DOHH2 (cell line): ENCODE results near the gene SLC16A3.
A peak's percentile ranks its signal among the peaks of the same experiment; 100 is the strongest.

Experiments
- H3F3A ChIP-seq: fragments of 200-600 bp; sonication (generic), shearing (Covaris generic); 2 replicates; pipeline ENCODE4 v1.6.0; 2016; ENCODE audit warnings: antibody characterized with exemption, mild to moderate bottlenecking; ENCODE audit not compliant: control insufficient read depth, insufficient read depth
- H3K27ac ChIP-seq: fragments of 200-600 bp; sonication (generic); 2 replicates; pipeline ENCODE4 v1.5.1; 2014; ENCODE audit warnings: low read depth, mild to moderate bottlenecking, low read length, moderate library complexity
- H3K27me3 ChIP-seq: fragments of 200-600 bp; sonication (generic); 2 replicates; pipeline ENCODE4 v1.6.1; 2014; ENCODE audit warnings: mild to moderate bottlenecking, low read length, mixed read lengths; ENCODE audit not compliant: control insufficient read depth
- H3K36me3 ChIP-seq: fragments of 200-600 bp; sonication (generic); 2 replicates; pipeline ENCODE4 v1.6.1; 2014; ENCODE audit warnings: mild to moderate bottlenecking, low read length, moderate library complexity, mixed read lengths; ENCODE audit not compliant: control insufficient read depth
- H3K4me1 ChIP-seq: fragments of 200-600 bp; sonication (generic); 2 replicates; pipeline ENCODE4 v1.6.1; 2014; ENCODE audit warnings: mild to moderate bottlenecking, low read length, mixed read lengths; ENCODE audit not compliant: control insufficient read depth
- H3K4me2 ChIP-seq: fragments of 200-600 bp; sonication (generic); 2 replicates; pipeline ENCODE4 v1.6.0; 2014; ENCODE audit warnings: mild to moderate bottlenecking, low read length, moderate library complexity
- H3K4me3 ChIP-seq: fragments of 200-600 bp; sonication (generic); 2 replicates; pipeline ENCODE4 v1.5.1; 2014; ENCODE audit warnings: mild to moderate bottlenecking, low read length, mixed read lengths
- H3K79me2 ChIP-seq: fragments of 200-600 bp; sonication (generic); 2 replicates; pipeline ENCODE4 v1.6.1; 2014; ENCODE audit warnings: mild to moderate bottlenecking, low read length, mixed read lengths; ENCODE audit not compliant: control insufficient read depth
- H3K9me2 ChIP-seq: fragments of 200-600 bp; sonication (generic); replicated peaks from 2 replicates; pipeline ENCODE4 v1.6.1; 2014; ENCODE audit warnings: mild to moderate bottlenecking, low read length, mixed read lengths; ENCODE audit not compliant: control insufficient read depth
- H3K9me3 ChIP-seq: fragments of 200-600 bp; sonication (generic); 2 replicates; pipeline ENCODE4 v1.6.1; 2014; ENCODE audit warnings: antibody characterized with exemption, low read length, mixed read lengths; ENCODE audit not compliant: control insufficient read depth, insufficient read depth
- H4K20me1 ChIP-seq: fragments of 200-600 bp; sonication (generic); 2 replicates; pipeline ENCODE4 v1.6.0; 2014; ENCODE audit warnings: low read depth, mild to moderate bottlenecking, antibody characterized with exemption, low read length, moderate library complexity; ENCODE audit not compliant: control insufficient read depth, insufficient read depth
- EZH2phosphoT487 ChIP-seq: fragments of 200-600 bp; sonication (generic); IDR thresholded peaks from 2 replicates; pipeline ENCODE4 v1.6.1; 2017; ENCODE audit warnings: borderline replicate concordance, mild to moderate bottlenecking, antibody characterized with exemption, low read length, moderate library complexity, mixed read lengths
- TF ChIP-seq, protein P1 (sequence below): fragments of 200-600 bp; sonication (generic); IDR thresholded peaks from one replicate; pipeline ENCODE4 v1.5.1; 2014; ENCODE audit warnings: antibody characterized with exemption, mild to moderate bottlenecking, low read depth, low read length; ENCODE audit not compliant: poor library complexity, severe bottlenecking

Gene SLC16A3

DNA sequence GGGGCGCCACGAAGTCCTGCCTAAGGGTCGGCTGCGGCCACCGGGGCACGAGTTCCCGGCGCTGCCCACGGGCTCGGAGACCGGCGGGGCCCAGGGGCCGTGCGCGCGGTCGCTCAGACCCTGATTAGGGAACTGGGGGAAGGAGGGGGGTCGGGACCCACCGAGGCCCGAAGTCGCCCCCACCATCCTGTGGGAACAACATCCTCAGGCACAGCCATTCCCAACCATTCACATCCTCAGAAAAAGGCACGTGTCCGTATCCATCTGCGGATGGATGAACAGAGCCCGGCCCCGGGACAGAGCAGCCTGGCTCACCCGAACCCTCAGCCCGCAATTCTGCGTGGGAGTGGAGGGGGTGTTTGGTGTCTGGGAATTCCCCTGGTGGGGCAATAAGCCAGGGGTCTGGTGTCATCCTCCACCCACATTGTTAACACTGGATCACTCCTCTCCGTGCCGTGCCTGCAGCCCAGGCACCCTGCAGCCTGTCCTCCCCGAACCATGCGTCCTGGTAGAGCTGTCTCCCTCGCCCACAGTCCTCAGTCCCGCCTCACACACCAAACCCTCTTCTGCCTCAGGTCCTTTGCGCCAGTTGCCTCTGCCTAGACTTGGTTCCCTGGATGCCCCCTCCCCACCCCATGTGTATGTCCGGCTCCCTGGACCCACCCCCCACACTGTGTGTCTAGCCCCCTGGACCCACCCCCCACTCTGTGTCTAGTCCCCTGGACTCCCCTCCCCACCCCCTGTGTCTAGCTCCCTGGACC is 15.4 kb upstream of the SLC16A3 start:
- Histone ChIP-seq H3K4me1 (peaks cover 31% of the 10 kb centered on the region), H3K36me3 (no peaks in the 10 kb centered on the region), H3K9me3 (no peaks in the 10 kb centered on the region), H3K79me2 (peaks cover 12% of the 10 kb centered on the region), H3K4me3 (peak overlapping the region; percentile 94), H3K27ac (no peak overlapping the region), H3F3A (no peaks in the 10 kb centered on the region; the same call in 1 of the 2 replicates), H3K27me3 (peaks cover 5% of the 10 kb centered on the region), H4K20me1 (no peaks in the 10 kb centered on the region), H3K9me2 (no peaks in the 10 kb centered on the region), H3K4me2 (peak overlapping the region; percentile 97)
- TF ChIP-seq, protein P1, sequence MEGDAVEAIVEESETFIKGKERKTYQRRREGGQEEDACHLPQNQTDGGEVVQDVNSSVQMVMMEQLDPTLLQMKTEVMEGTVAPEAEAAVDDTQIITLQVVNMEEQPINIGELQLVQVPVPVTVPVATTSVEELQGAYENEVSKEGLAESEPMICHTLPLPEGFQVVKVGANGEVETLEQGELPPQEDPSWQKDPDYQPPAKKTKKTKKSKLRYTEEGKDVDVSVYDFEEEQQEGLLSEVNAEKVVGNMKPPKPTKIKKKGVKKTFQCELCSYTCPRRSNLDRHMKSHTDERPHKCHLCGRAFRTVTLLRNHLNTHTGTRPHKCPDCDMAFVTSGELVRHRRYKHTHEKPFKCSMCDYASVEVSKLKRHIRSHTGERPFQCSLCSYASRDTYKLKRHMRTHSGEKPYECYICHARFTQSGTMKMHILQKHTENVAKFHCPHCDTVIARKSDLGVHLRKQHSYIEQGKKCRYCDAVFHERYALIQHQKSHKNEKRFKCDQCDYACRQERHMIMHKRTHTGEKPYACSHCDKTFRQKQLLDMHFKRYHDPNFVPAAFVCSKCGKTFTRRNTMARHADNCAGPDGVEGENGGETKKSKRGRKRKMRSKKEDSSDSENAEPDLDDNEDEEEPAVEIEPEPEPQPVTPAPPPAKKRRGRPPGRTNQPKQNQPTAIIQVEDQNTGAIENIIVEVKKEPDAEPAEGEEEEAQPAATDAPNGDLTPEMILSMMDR: no peak
- no peak for TF ChIP-seq EZH2phosphoT487

DNA sequence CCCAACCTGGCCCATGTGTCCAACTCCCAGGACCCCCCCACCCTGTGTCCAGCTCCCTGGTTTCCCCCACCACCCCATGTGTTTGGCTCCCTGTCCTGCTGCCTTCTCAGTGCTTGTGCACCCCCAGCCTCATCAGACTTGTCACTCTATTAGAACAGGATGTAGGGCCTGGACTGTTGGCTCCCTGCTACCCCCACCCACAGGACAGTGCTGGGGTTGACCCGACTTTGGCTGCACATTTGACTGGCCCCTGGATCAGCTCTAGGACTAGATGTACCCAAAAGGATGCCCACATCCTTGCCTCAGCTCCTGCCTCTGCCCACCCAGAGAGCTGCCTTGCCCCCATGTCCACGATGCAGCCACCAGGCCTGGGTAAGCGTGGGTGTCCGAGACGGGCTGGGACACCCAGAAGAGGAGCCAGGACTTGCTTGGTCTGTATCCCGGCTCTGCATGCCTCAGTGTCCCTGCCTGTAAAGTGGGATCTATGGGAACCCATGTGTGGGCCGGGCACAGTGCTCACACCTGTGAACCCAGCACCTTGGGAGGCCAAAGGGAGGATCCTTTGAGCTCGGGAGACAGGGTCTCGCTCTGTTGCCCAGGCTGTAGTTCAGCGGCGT is 14.7 kb upstream of the SLC16A3 start:
- Histone ChIP-seq H3K36me3 (no peaks in the 10 kb centered on the region), H4K20me1 (no peaks in the 10 kb centered on the region), H3K9me3 (no peaks in the 10 kb centered on the region), H3K9me2 (no peaks in the 10 kb centered on the region), H3K4me2 (no peak overlapping the region), H3F3A (no peaks in the 10 kb centered on the region; the same call in 1 of the 2 replicates), H3K4me3 (no peak overlapping the region), H3K4me1 (peaks cover 28% of the 10 kb centered on the region), H3K79me2 (peaks cover 12% of the 10 kb centered on the region), H3K27ac (no peak overlapping the region), H3K27me3 (peaks cover 5% of the 10 kb centered on the region)
- TF ChIP-seq, protein P1: no peak
- TF ChIP-seq EZH2phosphoT487: no peak

- H3K4me2 ChIP-seq: no peak overlapping the region
- H3K9me2 ChIP-seq: no peaks in the 10 kb centered on the region
- H3K9me3 ChIP-seq: no peaks in the 10 kb centered on the region
- H3K4me3 ChIP-seq: no peak overlapping the region
- no peaks in the 10 kb centered on the region for H4K20me1 ChIP-seq
- TF ChIP-seq, protein P1: no peak
- no peak for TF ChIP-seq EZH2phosphoT487
- H3K27ac ChIP-seq: no peak overlapping the region
- H3K79me2 ChIP-seq: peaks cover 12% of the 10 kb centered on the region
- no peaks in the 10 kb centered on the region; the same call in 1 of the 2 replicates for H3F3A ChIP-seq
- H3K27me3 ChIP-seq: peaks cover 5% of the 10 kb centered on the region
- H3K4me1 ChIP-seq: peaks cover 28% of the 10 kb centered on the region
- no peaks in the 10 kb centered on the region for H3K36me3 ChIP-seq
Measured at GRCh38 chr17:82215095-82215971, 13.5 kb upstream of the SLC16A3 start.
